Activated T-cell treated with anti-CD3 and anti-CD28 coated beads for 1 hour (primary cell): ENCODE results near the gene MISFA.
A peak's percentile ranks its signal among the peaks of the same experiment; 100 is the strongest.
"Not testable (repeated sequence)": the region's sequence is repeated elsewhere in the genome, so short reads cannot be mapped to it uniquely, and the experiment has no call there.

Source experiments
- DNase-seq: peaks from one replicate; pipeline ENCODE4 v3.0.0-alpha.2; 2020; ENCODE audit warnings: low read depth

The MISFA gene

GRCh38 chr11:18599739-18600230 lies at the start of gene MISFA:
Gene MISFA (plus strand): TSS chr11:18599789. CDS start chr11:18599929, 140 bp downstream.
- DNase-seq: no peak

DNA sequence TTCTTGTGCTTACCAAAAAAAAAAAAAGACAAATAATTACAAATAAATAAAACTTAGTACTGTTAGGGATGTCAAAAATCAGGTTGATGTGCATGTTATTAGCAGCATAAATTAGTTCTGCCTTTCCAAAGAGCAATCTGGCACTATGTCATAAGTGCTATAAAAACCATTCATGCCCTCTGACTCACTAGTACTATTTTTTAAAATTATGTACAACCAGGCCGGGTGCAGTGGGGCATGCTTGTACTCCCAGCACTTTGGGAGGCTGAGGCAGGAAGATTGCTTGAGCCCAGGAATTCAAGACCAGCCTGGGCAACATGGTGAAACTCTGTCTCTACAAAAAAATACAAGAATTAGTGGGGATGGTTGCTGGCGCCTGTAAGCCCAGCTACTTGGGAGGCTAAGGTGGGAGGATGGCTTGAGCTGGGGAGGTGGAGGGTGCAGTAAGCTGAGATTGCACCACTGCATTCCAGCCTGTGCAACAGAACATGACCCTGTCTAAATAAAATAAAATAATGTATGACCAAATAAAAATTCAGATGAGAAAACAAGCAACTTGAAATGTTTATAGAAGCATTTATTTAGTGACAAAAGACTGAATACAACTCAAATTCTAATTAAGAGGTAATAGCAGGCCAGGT lies 36.4 kb upstream of the MISFA start:
- DNase-seq: no peak

GRCh38 chr11:18564149-18564548 lies 35.4 kb upstream of the MISFA start:
- DNase-seq: no peak

GRCh38 chr11:18566406-18566805 lies 33.2 kb upstream of the MISFA start:
- no peak for DNase-seq

DNA sequence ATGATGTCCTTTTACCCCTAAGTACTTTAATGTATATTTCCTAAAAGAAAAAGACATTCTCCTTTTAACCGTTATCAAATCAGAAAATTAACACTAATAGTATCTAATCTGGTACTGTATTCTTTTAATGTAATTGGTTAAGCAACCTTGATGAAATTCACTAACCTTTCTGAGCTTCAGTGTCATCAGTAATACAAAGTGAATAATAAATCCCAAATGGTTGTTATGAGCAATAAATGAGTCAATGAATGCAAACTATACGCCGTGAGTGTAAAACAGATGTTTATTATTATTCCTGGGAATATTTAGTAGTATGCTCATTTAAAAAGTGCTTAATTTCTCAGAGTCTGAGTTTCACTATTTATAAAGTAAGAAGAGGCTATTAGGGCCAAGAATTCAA lies 32.5 kb upstream of the MISFA start:
- no peak for DNase-seq

DNA sequence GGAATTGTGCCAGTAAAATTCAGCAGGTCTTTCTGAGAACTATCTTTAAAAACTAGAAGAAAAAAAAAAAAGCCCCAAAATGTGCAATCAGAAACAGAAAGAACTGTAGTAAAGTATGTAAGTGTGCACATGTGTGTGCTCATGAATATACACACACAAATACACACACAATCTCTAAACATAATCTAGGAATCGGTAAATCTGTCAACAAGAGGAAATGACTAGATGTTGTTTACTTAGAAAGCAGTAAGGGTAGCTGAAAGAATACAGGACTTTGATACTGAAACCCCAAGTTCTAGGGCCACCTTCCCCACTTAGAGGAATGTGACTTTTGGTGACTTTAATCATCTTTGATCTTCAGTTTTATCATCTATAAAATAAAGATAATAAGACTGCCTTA lies 24.2 kb upstream of the MISFA start:
- no peak for DNase-seq

GRCh38 chr11:18578975-18579598 lies 20.5 kb upstream of the MISFA start:
- no peak for DNase-seq

GRCh38 chr11:18580113-18580766 lies 19.3 kb upstream of the MISFA start:
- no peak for DNase-seq

- DNase-seq: no peak
Measured at GRCh38 chr11:18581825-18582224, 17.8 kb upstream of the MISFA start.

GRCh38 chr11:18588297-18589252 lies 11.0 kb upstream of the MISFA start, which contains the start of gene UEVLD:
Gene UEVLD (minus strand): TSS chr11:18588734. CDS start chr11:18588654, 80 bp downstream.
- DNase-seq: peak; percentile 37

DNA sequence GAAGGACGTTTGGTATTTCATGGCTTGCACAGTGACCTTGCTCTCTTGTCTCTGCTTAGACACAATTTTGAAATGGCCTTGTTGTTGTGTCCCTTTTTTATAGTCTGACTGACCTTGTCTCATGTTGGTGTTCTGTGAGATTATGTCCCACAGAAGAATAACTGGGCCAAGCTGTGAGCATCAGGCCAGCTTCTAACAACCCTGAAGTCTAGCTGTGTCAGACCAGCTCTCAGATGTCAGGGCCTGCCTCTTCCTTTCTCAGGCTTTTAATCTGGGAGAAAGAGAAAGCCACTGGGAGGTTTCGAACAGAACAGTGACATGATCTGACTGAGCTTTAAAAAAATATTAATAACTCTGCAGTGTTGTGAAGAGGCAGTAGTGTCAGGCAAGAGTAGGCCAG lies 9.0 kb upstream of the MISFA start:
- no peak for DNase-seq

- not testable (repeated sequence) for DNase-seq
Measured at GRCh38 chr11:18594088-18594487, 5.5 kb upstream of the MISFA start.

- DNase-seq: no peak
Measured at GRCh38 chr11:18594999-18595749, 4.4 kb upstream of the MISFA start.

GRCh38 chr11:18600915-18601569 lies 1.5 kb downstream of the MISFA start:
- no peak for DNase-seq

DNA sequence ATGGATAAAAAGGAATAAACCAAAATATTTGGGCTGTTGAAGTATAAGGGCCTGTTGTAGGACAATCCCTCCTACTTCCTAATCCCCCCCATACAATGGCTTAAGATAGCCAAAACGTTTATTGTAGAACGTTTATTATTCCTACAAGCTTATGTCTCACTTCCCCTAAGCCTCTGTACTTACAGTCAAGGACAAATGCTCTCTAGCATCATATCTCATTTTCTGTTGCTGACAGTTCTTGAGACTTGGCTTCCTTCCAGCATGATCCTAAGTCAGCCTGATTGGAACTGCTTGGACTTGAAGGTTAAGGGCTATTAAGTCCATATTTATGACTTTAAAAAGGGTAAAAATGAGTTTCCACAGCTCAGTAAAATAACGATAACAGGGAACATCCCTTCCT lies 8.8 kb downstream of the MISFA start:
- DNase-seq: no peak

- DNase-seq: no peak
Measured at GRCh38 chr11:18611196-18611595, 11.6 kb downstream of the MISFA start.

- DNase-seq: no peak
Measured at GRCh38 chr11:18612394-18612793, 12.8 kb downstream of the MISFA start.

DNA sequence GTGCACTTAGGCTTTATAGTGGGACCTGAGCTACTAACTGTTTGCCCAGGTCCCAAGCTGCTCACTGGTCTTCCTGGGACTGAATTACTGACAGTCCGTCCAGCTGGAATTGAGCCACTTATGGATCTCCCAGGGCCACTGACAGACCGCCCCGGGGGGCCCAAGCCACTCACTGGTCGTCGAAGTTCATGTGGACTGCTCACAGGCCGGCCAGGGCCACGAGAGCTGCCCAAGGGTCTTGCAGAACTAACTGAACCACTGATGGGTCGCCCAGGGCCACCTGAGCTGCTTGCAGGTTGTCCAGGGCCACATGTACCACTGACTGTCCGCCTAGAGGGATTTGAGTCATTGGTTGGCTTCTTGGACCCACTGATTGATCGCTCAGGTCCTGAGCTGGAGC lies 15.1 kb downstream of the MISFA start:
- no peak for DNase-seq

- no peak for DNase-seq
Measured at GRCh38 chr11:18615628-18616392, 16.2 kb downstream of the MISFA start.
